ENCODE data around the gene VPS13A.

DNA sequence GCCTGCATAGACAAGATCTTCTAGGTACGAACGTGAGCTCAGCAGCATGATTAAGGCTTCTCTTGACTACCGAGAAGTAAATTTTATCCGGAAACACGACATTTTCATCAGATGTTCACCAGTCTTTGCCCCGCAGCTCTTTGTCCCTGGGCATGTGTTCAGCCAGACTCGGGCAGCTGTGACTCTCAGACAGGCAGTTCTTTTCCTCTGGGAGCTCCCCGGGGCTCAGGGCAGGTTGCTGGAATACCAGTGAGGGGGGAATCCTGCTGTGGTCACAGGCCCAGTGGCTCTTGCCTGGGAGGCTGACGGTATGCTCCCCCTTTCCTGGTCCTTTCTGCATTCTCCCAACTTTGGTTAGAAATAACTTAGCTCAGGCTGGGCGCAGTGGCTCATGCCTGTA, 284.7 kb downstream of the VPS13A start:
- TF ChIP-seq, protein P1, sequence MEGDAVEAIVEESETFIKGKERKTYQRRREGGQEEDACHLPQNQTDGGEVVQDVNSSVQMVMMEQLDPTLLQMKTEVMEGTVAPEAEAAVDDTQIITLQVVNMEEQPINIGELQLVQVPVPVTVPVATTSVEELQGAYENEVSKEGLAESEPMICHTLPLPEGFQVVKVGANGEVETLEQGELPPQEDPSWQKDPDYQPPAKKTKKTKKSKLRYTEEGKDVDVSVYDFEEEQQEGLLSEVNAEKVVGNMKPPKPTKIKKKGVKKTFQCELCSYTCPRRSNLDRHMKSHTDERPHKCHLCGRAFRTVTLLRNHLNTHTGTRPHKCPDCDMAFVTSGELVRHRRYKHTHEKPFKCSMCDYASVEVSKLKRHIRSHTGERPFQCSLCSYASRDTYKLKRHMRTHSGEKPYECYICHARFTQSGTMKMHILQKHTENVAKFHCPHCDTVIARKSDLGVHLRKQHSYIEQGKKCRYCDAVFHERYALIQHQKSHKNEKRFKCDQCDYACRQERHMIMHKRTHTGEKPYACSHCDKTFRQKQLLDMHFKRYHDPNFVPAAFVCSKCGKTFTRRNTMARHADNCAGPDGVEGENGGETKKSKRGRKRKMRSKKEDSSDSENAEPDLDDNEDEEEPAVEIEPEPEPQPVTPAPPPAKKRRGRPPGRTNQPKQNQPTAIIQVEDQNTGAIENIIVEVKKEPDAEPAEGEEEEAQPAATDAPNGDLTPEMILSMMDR (IDR thresholded peaks at IDR 0.05; ENCODE audit: low read depth, low read length): no peak
- TF ChIP-seq MAX (IDR thresholded peaks at IDR 0.05; ENCODE audit: low read depth, low read length): no peak
